ENCODE data around the gene LAMB1. TPM values are rescaled to one million over a fixed set of nuclear protein-coding genes. Genes with fewer than 3 reads are reported as not detected.

The LAMB1 gene
- total and polyA plus RNA-seq, 2 of the 13 experiments (the other 11 are each of a cell fraction or from before 2014, with no cell fraction given) = 109 to 124 TPM

DNA sequence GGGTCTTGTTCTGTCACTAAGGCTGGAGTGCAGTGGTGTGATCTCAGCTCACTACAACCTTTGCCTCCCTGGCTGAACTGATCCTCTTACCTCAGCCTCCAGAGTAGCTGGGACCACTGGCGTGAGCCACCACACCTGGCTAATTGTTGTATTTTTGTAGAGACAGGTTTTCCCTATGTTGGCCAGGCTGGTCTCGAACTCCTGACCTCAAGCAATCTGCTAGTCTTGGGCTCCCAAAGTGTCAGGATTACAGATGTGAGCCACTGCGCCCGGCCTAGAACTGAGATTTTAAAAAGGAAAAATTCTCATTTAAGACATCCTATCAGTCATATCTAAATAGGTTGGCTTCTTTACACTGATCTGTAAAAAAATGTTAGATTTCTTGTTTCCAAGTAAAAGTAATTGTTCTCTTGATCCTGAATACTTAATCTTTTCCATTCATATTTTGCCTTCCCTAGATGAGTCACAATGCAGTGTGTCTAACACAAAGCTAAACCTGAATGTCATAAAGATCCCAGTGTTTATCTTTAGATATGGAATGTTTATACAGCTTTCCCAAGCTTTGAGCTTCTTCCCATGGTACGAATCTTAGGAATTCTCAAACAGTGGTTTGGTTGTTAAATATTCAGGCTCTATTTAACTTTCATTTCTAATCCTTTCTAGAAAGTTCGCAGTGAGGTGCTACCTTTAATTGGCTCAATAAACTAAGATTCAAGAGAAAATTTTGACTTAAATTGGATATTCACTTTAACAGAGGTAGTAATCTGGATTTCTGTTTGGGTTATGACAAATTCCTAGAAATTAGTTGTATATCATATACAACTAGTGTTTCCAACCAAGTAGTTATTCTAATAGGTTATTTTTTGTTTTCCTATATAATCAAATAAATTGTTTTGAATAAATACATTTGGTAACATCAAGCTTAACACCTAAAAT, 12.1 kb upstream of the LAMB1 start (continued):
- TF ChIP-seq ZFP37 (CRISPR knock-in tag; IDR thresholded peaks at IDR 0.05; ENCODE audit: borderline replicate concordance) = no peak
- no peak for TF ChIP-seq ZNF205 (CRISPR knock-in tag; IDR thresholded peaks at IDR 0.05)
- TF ChIP-seq FLYWCH1 (CRISPR knock-in tag; IDR thresholded peaks at IDR 0.05) = no peak
- no peak for TF ChIP-seq SRF (IDR thresholded peaks at IDR 0.05; ENCODE audit: low read depth, low read length)
- TF ChIP-seq ZNF263 (CRISPR knock-in tag; IDR thresholded peaks at IDR 0.05) = no peak
- no peak for TF ChIP-seq NPAS2 (CRISPR knock-in tag; IDR thresholded peaks at IDR 0.05; ENCODE audit: borderline replicate concordance)
- no peak for TF ChIP-seq ZNF549 (CRISPR knock-in tag; IDR thresholded peaks at IDR 0.05)
- TF ChIP-seq, protein P1, sequence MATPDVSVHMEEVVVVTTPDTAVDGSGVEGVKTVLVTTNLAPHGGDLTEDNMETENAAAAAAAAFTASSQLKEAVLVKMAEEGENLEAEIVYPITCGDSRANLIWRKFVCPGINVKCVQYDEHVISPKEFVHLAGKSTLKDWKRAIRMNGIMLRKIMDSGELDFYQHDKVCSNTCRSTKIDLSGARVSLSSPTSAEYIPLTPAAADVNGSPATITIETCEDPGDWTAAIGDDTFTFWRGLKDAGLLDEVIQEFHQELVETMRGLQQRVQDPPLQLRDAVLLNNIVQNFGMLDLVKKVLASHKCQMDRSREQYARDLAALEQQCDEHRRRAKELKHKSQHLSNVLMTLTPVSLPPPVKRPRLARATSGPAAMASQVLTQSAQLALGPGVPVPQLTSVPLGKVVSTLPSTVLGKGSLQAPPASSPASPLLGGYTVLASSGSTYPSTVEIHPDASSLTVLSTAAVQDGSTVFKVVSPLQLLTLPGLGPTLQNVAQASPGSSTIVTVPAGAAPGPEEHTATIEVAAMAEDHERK (CRISPR knock-in tag; IDR thresholded peaks at IDR 0.05; ENCODE audit: low read depth) = no peak
- no peak for TF ChIP-seq NRL (CRISPR knock-in tag; IDR thresholded peaks at IDR 0.05; ENCODE audit: borderline replicate concordance)
- TF ChIP-seq ZNF354B (CRISPR knock-in tag; IDR thresholded peaks at IDR 0.05) = no peak
- TF ChIP-seq SMAD3 (CRISPR knock-in tag; IDR thresholded peaks at IDR 0.05) = 0 out of 2 replicates have a peak, but pooled peaks have one; percentile 49
- no peak for TF ChIP-seq TAF1 (CRISPR knock-in tag; IDR thresholded peaks at IDR 0.05)
- TF ChIP-seq GTF3A (CRISPR knock-in tag; conservative IDR thresholded peaks at IDR 0.05) = no peak
- no peak for TF ChIP-seq ZNF577 (CRISPR knock-in tag; IDR thresholded peaks at IDR 0.05; ENCODE audit: borderline replicate concordance, low read depth)
- no peak for TF ChIP-seq ZNF224 (CRISPR knock-in tag; IDR thresholded peaks at IDR 0.05)
- no peak for TF ChIP-seq NFATC3 (CRISPR knock-in tag; IDR thresholded peaks at IDR 0.05)
- no peak for TF ChIP-seq HOXA7 (CRISPR knock-in tag; IDR thresholded peaks at IDR 0.05)
- TF ChIP-seq ZNF382 (CRISPR knock-in tag; IDR thresholded peaks at IDR 0.05; ENCODE audit: borderline replicate concordance) = no peak
- TF ChIP-seq, protein P2, sequence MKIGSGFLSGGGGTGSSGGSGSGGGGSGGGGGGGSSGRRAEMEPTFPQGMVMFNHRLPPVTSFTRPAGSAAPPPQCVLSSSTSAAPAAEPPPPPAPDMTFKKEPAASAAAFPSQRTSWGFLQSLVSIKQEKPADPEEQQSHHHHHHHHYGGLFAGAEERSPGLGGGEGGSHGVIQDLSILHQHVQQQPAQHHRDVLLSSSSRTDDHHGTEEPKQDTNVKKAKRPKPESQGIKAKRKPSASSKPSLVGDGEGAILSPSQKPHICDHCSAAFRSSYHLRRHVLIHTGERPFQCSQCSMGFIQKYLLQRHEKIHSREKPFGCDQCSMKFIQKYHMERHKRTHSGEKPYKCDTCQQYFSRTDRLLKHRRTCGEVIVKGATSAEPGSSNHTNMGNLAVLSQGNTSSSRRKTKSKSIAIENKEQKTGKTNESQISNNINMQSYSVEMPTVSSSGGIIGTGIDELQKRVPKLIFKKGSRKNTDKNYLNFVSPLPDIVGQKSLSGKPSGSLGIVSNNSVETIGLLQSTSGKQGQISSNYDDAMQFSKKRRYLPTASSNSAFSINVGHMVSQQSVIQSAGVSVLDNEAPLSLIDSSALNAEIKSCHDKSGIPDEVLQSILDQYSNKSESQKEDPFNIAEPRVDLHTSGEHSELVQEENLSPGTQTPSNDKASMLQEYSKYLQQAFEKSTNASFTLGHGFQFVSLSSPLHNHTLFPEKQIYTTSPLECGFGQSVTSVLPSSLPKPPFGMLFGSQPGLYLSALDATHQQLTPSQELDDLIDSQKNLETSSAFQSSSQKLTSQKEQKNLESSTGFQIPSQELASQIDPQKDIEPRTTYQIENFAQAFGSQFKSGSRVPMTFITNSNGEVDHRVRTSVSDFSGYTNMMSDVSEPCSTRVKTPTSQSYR (CRISPR knock-in tag; IDR thresholded peaks at IDR 0.05; ENCODE audit: borderline replicate concordance) = no peak
- no peak for TF ChIP-seq MEIS1 (CRISPR knock-in tag; IDR thresholded peaks at IDR 0.05; ENCODE audit: borderline replicate concordance)
- TF ChIP-seq SP4 (CRISPR knock-in tag; IDR thresholded peaks at IDR 0.05) = no peak
- no peak for TF ChIP-seq IRX3 (CRISPR knock-in tag; IDR thresholded peaks at IDR 0.05; ENCODE audit: borderline replicate concordance, low read depth)
- TF ChIP-seq, protein P3, sequence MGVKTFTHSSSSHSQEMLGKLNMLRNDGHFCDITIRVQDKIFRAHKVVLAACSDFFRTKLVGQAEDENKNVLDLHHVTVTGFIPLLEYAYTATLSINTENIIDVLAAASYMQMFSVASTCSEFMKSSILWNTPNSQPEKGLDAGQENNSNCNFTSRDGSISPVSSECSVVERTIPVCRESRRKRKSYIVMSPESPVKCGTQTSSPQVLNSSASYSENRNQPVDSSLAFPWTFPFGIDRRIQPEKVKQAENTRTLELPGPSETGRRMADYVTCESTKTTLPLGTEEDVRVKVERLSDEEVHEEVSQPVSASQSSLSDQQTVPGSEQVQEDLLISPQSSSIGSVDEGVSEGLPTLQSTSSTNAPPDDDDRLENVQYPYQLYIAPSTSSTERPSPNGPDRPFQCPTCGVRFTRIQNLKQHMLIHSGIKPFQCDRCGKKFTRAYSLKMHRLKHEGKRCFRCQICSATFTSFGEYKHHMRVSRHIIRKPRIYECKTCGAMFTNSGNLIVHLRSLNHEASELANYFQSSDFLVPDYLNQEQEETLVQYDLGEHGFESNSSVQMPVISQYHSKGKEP (CRISPR knock-in tag; IDR thresholded peaks at IDR 0.05) = no peak
- no peak for TF ChIP-seq TP53 (CRISPR knock-in tag; conservative IDR thresholded peaks at IDR 0.05)
- TF ChIP-seq, protein P4, sequence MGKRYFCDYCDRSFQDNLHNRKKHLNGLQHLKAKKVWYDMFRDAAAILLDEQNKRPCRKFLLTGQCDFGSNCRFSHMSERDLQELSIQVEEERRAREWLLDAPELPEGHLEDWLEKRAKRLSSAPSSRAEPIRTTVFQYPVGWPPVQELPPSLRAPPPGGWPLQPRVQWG (CRISPR knock-in tag; IDR thresholded peaks at IDR 0.05; ENCODE audit: borderline replicate concordance, low read depth) = no peak

All from HepG2 (cell line).